Posterior vena cava (tissue), 2 donors: ENCODE results near the gene FAM117A. TPM values are rescaled to one million over a fixed set of nuclear protein-coding genes. Genes with fewer than 3 reads are reported as not detected.

ENCODE experiments used
- DNase-seq: peaks from one replicate; pipeline ENCODE4 v3.0.0-alpha.2; 2020; ENCODE audit warnings: low spot score
- intact Hi-C, 2 donors: fragments of 100-400 bp; cut with DNase I; formaldehyde crosslinking; loops; one replicate each; pipeline versions ENCODE4 v1.14.1 to v1.14.2; 2022 to 2023
- total RNA-seq, 2 donors: library from RNA; stranded (reverse); fragmentation: NEBNext Ultra II Directional; extraction: Animal tissue kit (Norgen Biotek cat#: 25700); gene quantifications; one replicate each; pipeline ENCODE4 v1.2.1, GENCODE V29; 2021
- donor health status: DM: yes; HTN: yes; CAD: no.
- donor health status: DM: yes; HTN: yes; CAD: no.

Gene FAM117A
- total RNA-seq, 2 donors from 2014 or later = 6.5 to 11.1 TPM

GRCh38 chr17:49694847-49695697, 68.9 kb downstream of the FAM117A start:
- intact Hi-C loops = loop anchor here (2.0 to 10.0 kb wide), 3 partner anchors 124 to 1780 kb away; partner anchors contain the start of gene PHB1 (in 1 of the 2)
- DNase-seq = no peak

- intact Hi-C loops = loop anchor here (2.0 to 10.0 kb wide), 2 partner anchors 122 to 1778 kb away; no protein-coding TSS in a partner anchor
- no peak for DNase-seq
Measured at GRCh38 chr17:49692751-49693150, 71.2 kb downstream of the FAM117A start.

GRCh38 chr17:49691677-49692191, 72.2 kb downstream of the FAM117A start:
- intact Hi-C loops = loop anchor here (2.0 to 10.0 kb wide), 2 partner anchors 121 to 1777 kb away; no protein-coding TSS in a partner anchor

GRCh38 chr17:49691086-49691676, 72.8 kb downstream of the FAM117A start:
- DNase-seq = peak; percentile 88
- intact Hi-C loops = loop anchor here in 1 of 2 donors (10.0 kb wide), 1 partner anchor 1776 kb away; no protein-coding TSS in a partner anchor

More at GRCh38 chr17:49691677-49692191, 72.2 kb downstream of the FAM117A start:
- DNase-seq = peak; percentile 70

GRCh38 chr17:49690256-49690655, 73.7 kb downstream of the FAM117A start:
- DNase-seq = no peak
- intact Hi-C loops = loop anchor here in 1 of 2 donors (10.0 kb wide), 1 partner anchor 1775 kb away; no protein-coding TSS in a partner anchor

- intact Hi-C loops = loop anchor here in 1 of 2 donors (5.0 kb wide), 1 partner anchor 57 kb away; no protein-coding TSS in a partner anchor
- DNase-seq = no peak
Measured at GRCh38 chr17:49688848-49689247, 75.1 kb downstream of the FAM117A start.

- intact Hi-C loops = loop anchor here in 1 of 2 donors (5.0 kb wide), 1 partner anchor 56 kb away; no protein-coding TSS in a partner anchor
- DNase-seq = peak; percentile 25
Measured at GRCh38 chr17:49687878-49688491, 75.9 kb downstream of the FAM117A start.

- intact Hi-C loops = loop anchor here in 1 of 2 donors (5.0 kb wide), 1 partner anchor 49 kb away; no protein-coding TSS in a partner anchor
- DNase-seq = no peak
Measured at GRCh38 chr17:49681106-49681979, 82.6 kb downstream of the FAM117A start.

GRCh38 chr17:49680314-49680713, 83.6 kb downstream of the FAM117A start:
- intact Hi-C loops = loop anchor here in 1 of 2 donors (5.0 kb wide), 1 partner anchor 48 kb away; no protein-coding TSS in a partner anchor

GRCh38 chr17:49677933-49678847, 85.7 kb downstream of the FAM117A start, which contains the start of gene SPOP:
TSS of gene SPOP (minus strand) at chr17:49678097. CDS start at chr17:49622810, 55,287 bp downstream.
- DNase-seq = peak; percentile 100
- intact Hi-C loops = loop anchor here in 1 of 2 donors (10.0 kb wide), 1 partner anchor 63 kb away; no protein-coding TSS in a partner anchor

More at GRCh38 chr17:49680314-49680713, 83.6 kb downstream of the FAM117A start:
- DNase-seq = no peak

- intact Hi-C loops = loop anchor here in 1 of 2 donors (10.0 kb wide), 1 partner anchor 63 kb away; no protein-coding TSS in a partner anchor
- peak; percentile 99 for DNase-seq
Measured at GRCh38 chr17:49677134-49677932, 86.6 kb downstream of the FAM117A start.

GRCh38 chr17:49676276-49676868, 87.6 kb downstream of the FAM117A start:
- intact Hi-C loops = loop anchor here in 1 of 2 donors (10.0 kb wide), 1 partner anchor 62 kb away; no protein-coding TSS in a partner anchor
- DNase-seq = no peak

GRCh38 chr17:49674507-49674906, 89.4 kb downstream of the FAM117A start:
- intact Hi-C loops = loop anchor here in 1 of 2 donors (10.0 kb wide), 1 partner anchor 60 kb away; no protein-coding TSS in a partner anchor
- DNase-seq = no peak

- intact Hi-C loops = loop anchor here in 1 of 2 donors (10.0 kb wide), 1 partner anchor 59 kb away; no protein-coding TSS in a partner anchor
- peak; percentile 31 for DNase-seq
Measured at GRCh38 chr17:49673679-49674078, 90.3 kb downstream of the FAM117A start.

- intact Hi-C loops = loop anchor here in 1 of 2 donors (10.0 kb wide), 1 partner anchor 56 kb away; no protein-coding TSS in a partner anchor
- no peak for DNase-seq
Measured at GRCh38 chr17:49670641-49671040, 93.3 kb downstream of the FAM117A start.
